KOPT-K1 (cell line): ENCODE measurements around the gene MORF4L2.

Source experiments
- H3K27ac ChIP-seq: fragments of 200-600 bp; sonication (generic); 2 replicates; pipeline ENCODE4 v1.5.1; 2016; ENCODE audit warnings: antibody characterized with exemption, mild to moderate bottlenecking, low read depth, low read length; ENCODE audit not compliant: poor library complexity, severe bottlenecking
- H3K36me3 ChIP-seq: fragments of 200-600 bp; sonication (generic); 2 replicates; pipeline ENCODE4 v1.5.1; 2017; ENCODE audit warnings: antibody characterized with exemption, mild to moderate bottlenecking, low read length, moderate library complexity; ENCODE audit not compliant: insufficient read depth
- H3K9me3 ChIP-seq: fragments of 200-600 bp; sonication (generic); 2 replicates; pipeline ENCODE4 v1.5.1; 2017; ENCODE audit warnings: antibody characterized with exemption, low read length, mild to moderate bottlenecking; ENCODE audit not compliant: insufficient read depth, poor library complexity, severe bottlenecking

Gene MORF4L2

GRCh38 chrX:103628386-103629317, 57.8 kb downstream of the MORF4L2 start, which contains the start of gene TCEAL1:
TCEAL1 (plus strand) TSS chrX:103628975; CDS start chrX:103629917, 942 bp downstream.
- H3K36me3 ChIP-seq = no peaks in the 10 kb centered on the region
- no peaks in the 10 kb centered on the region for H3K9me3 ChIP-seq
- H3K27ac ChIP-seq = peak within 1 kb of the TSS; percentile 30

- Histone ChIP-seq H3K36me3 (no peaks in the 10 kb centered on the region), H3K27ac (no peak overlapping the region), H3K9me3 (no peaks in the 10 kb centered on the region)
Observed at GRCh38 chrX:103626855-103627254, 59.6 kb downstream of the MORF4L2 start.
